Omental fat pad (tissue), 4 donors: ENCODE results near the gene SLITRK4. TPM values are rescaled to one million over a fixed set of nuclear protein-coding genes. Genes with fewer than 3 reads are reported as not detected.
A peak's percentile ranks its signal among the peaks of the same experiment; 100 is the strongest.

Experiments
- ATAC-seq: fragments of 150-250 bp; one replicate; pipeline ENCODE4 v1.9.1; 2016; ENCODE audit warnings: mild to moderate bottlenecking, moderate library complexity; ENCODE audit not compliant: low FRiP score
- DNase-seq: peaks from one replicate; pipeline ENCODE4 v3.0.0-alpha.2; 2019; ENCODE audit warnings: low spot score
- total RNA-seq, 4 donors: library from RNA; depleted of rRNA; stranded (reverse); fragments of >200 nt; gene quantifications; one replicate each; pipeline ENCODE4 v1.1.0, GENCODE V29; 2016
- TF ChIP-seq, protein P1 (sequence below), 3 donors: fragments of 450-650 bp; IDR thresholded peaks; one replicate each; pipeline ENCODE4 v1.5.1; 2016 to 2017; ENCODE audit warnings: antibody characterized with exemption in 3 of 3, mild to moderate bottlenecking in 3 of 3, moderate library complexity in 2 of 3

The SLITRK4 gene
- total RNA-seq, 4 donors from 2014 or later, result 2.8 to 6.0 (median 4.3) TPM

DNA sequence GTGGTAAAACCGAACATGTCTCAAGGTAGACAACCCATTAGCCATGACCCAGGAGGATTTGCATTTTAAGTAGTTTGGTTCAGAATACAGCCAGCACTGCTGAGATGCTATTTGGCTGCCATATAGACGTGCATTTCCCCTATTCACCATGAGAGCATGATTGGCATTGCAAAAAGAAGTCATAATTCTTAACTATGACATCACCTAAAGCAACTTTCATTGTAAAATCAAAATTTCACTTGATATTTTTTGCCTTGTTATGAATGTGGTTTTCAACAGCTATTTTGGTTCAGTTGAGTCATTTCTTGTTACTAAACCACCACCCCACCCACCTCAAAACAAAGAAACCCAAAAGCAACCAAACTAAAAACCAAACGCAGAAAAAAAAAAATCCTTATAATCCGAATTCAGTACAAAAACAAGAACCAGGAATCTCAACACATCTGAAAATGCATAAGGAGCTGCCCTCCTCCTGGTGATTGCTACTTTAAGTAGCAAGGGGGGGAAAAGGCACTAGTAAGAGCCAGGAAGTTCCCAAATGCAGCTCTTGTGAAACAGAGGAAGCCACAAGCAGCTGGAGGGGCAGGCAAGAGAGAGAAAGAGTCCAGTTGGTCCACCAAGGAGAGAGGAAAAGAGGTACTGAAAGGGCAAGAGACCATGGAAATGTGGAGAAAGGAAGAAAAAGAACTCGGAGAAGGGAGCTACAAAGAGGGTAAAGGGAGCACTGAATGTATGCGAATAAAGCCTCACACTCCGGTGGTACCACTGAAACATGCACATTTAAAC is 3.1 kb downstream of the SLITRK4 start:
- TF ChIP-seq, protein P1, sequence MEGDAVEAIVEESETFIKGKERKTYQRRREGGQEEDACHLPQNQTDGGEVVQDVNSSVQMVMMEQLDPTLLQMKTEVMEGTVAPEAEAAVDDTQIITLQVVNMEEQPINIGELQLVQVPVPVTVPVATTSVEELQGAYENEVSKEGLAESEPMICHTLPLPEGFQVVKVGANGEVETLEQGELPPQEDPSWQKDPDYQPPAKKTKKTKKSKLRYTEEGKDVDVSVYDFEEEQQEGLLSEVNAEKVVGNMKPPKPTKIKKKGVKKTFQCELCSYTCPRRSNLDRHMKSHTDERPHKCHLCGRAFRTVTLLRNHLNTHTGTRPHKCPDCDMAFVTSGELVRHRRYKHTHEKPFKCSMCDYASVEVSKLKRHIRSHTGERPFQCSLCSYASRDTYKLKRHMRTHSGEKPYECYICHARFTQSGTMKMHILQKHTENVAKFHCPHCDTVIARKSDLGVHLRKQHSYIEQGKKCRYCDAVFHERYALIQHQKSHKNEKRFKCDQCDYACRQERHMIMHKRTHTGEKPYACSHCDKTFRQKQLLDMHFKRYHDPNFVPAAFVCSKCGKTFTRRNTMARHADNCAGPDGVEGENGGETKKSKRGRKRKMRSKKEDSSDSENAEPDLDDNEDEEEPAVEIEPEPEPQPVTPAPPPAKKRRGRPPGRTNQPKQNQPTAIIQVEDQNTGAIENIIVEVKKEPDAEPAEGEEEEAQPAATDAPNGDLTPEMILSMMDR (IDR thresholded peaks at IDR 0.05), result no peak
- no peak for DNase-seq
- ATAC-seq, result peak; percentile 14

DNA sequence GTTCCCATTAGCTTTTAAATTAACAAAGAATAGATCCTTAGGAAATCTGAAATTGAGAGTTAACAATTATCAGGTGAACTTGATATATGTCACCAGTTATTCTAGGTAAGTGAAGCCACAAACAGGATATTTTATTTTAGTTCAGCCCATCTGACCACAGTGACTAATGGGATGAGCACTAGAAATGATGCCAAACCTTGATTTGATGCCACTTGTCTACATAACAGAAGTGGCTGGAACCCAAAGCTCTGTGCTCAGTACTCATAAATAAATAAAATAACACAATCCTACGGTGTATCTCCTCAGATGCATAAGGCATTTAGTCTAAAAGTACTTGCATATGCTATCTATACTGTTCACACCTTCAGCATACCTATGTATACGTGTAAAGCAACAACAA is 12.2 kb downstream of the SLITRK4 start:
- no peak for ATAC-seq
- TF ChIP-seq, protein P1 (IDR thresholded peaks at IDR 0.05), result no peak

DNA sequence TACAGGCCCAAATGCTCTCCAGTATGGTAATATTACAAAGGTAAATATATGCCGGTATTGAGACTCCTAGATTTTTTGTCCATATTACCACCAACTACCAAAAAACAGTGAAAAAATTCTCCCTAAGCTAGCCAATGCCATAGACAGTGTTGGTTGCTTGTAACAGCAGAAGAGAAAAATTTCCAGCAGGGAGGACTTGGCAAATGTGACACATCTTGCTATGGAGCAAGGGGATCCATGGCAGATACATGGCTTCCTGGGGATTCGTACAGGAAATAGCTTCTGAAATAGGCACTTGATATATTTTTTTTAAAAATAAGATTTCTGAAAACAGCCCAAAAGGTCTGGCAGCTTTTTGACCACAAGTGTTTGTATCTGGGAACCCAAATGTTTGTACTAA is 14.6 kb downstream of the SLITRK4 start:
- DNase-seq (no peak), ATAC-seq (no peak)
- TF ChIP-seq, protein P1 (IDR thresholded peaks at IDR 0.05), result no peak

More for the DNA sequence above, 12.2 kb downstream of the SLITRK4 start:
- no peak for DNase-seq

DNA sequence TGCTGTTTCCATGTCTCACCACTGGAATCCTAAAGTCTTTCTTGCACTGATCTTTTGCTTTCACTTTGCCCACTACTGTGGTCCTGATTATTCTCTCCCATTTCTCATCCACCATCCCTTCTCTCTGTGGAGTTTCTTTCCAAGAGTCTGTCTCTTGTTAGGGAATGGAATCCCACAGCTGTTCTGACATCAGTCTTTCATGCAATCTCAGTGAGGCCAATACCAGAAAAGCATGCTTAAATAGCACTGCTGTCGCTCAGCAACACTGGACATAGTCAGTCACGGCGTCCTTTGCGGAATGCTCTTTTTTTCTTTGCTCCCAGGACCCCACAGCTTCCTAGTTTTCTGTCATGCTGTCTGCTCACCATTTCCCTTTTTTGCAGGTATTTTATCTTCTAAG is 20.1 kb downstream of the SLITRK4 start:
- TF ChIP-seq, protein P1 (IDR thresholded peaks at IDR 0.05), result no peak
- ATAC-seq (no peak), DNase-seq (no peak)

GRCh38 chrX:143601809-143602208 is 34.1 kb downstream of the SLITRK4 start:
- no peak for DNase-seq
- no peak for ATAC-seq
- TF ChIP-seq, protein P1 (IDR thresholded peaks at IDR 0.05), result no peak

DNA sequence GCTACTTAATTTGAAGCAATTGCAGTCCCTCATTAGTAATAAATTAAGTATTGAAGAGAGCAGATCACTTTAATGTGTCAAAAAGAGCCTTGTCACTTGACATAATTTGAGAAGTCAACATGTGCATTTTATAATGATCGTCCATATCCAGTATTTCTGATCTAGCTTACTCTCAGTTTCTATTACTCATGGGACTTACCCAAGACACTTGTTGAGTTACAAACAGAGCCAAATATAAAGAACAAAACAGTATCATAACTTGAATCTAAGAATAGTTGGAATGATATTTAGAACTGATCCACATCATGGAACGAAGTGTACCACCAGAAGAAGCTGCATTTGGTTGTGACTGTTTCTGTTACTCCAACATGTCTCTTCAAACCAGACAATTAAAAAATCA is 54.7 kb downstream of the SLITRK4 start:
- ATAC-seq (no peak), DNase-seq (no peak)
- TF ChIP-seq, protein P1 (IDR thresholded peaks at IDR 0.05), result no peak

DNA sequence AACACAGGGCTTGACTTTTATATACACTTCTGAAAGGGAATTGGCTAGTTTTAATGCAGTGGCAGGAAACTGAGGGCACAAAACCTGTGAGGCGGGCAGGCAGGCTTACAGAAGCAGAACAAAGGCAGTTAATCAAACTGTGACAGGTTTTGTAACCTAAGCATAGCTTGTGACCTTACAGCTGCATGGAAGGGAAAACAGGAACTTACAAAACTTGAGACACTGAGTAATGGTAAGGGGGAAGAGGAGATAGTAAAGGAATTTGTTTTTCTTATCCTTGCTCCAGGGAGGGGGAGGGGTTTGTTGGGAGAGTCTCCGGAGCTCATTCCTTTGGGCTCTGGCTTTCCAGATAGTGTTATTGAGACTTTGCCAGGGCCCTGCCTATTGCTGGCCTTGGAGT is 55.6 kb downstream of the SLITRK4 start:
- no peak for ATAC-seq
- DNase-seq, result no peak
- TF ChIP-seq, protein P1 (IDR thresholded peaks at IDR 0.05), result no peak
